SW 1271 (cell line): ENCODE data around the gene PCDHB12.
"Not testable (repeated sequence)": the region's sequence is repeated elsewhere in the genome, so short reads cannot be mapped to it uniquely, and the experiment has no call there.

ENCODE experiments used
- DNase-seq, 2 experiments: peaks; one replicate each; lab custom pipeline; 2025; lab: John Stamatoyannopoulos, UW

Gene PCDHB12

DNA sequence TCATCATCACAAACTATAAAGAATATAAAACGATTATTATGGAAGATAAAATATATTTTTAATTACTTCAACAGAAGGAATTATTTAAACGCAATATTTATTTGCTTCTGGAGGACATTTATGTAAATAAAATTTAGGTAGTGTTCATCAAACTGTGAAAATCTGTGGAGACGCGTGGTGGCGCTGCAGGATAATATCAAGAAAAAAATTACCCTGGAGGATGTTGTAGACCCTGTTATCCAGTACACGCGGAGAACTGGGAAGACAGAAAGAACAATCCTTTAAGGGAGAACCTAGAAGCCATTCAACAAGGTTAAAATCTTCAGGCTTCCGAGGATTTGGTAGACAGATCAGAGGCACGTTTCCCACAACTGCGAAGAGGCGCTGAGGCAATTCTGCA is at the start of gene PCDHB12:
PCDHB12 (plus strand) TSS at position 242 of the 400 bp plus-strand sequence. CDS start 189 bp downstream, outside the sequence.
- no peak for DNase-seq

DNA sequence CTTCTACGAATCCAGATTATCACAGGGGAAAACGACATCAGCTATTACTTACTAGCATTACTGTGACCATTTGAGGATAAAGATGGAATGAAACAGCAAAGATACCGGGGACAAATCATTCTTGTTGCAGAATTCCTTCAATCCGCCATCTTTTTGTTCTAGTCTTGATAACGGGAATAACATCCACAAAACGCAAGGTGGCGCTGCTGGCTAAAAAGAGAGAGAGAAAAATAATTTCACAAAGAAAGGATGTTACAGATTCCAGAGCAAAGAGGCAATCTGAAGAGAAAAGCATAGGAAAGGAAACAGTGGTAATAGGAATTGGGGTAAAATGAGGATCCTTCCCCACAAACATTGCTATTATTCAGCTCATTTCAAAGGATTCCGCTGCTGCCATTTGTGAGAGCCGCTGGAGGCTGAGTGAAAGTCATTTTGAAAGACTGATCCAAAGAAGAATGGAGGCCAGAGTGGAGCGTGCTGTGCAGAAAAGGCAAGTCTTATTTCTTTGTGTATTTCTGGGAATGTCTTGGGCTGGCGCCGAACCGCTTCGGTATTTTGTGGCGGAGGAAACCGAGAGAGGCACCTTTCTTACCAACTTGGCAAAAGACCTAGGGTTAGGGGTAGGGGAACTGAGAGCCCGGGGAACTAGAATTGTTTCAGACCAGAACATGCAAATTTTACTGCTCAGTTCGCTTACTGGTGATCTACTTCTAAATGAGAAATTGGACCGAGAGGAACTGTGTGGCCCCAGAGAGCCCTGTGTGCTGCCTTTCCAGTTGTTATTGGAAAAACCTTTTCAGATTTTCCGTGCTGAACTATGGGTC is 35.9 kb upstream of the PCDHB12 start, which contains the start of gene PCDHB7:
PCDHB7 (plus strand) TSS at position 264 of the 824 bp plus-strand sequence; CDS start at position 456, 192 bp downstream.
- DNase-seq, result no peak

DNA sequence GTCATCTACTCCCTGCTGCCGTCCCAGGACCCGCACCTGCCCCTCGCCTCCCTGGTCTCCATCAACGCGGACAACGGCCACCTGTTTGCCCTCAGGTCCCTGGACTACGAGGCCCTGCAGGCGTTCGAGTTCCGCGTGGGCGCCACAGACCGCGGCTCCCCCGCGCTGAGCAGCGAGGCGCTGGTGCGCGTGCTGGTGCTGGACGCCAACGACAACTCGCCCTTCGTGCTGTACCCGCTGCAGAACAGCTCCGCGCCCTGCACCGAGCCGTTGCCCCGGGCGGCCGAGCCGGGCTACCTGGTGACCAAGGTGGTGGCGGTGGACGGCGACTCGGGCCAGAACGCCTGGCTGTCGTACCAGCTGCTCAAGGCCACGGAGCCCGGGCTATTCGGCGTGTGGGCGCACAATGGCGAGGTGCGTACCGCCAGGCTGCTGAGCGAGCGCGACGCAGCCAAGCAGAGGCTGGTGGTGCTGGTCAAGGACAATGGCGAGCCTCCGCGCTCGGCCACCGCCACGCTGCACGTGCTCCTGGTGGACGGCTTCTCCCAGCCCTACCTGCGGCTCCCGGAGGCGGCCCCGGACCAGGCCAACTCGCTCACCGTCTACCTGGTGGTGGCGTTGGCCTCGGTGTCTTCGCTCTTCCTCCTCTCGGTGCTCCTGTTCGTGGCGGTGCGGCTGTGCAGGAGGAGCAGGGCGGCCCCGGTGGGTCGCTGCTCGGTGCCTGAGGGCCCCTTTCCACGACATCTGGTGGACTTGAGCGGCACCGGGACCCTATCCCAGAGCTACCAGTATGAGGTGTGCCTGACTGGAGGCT is 34.0 kb upstream of the PCDHB12 start:
- DNase-seq, result not testable (repeated sequence)

DNA sequence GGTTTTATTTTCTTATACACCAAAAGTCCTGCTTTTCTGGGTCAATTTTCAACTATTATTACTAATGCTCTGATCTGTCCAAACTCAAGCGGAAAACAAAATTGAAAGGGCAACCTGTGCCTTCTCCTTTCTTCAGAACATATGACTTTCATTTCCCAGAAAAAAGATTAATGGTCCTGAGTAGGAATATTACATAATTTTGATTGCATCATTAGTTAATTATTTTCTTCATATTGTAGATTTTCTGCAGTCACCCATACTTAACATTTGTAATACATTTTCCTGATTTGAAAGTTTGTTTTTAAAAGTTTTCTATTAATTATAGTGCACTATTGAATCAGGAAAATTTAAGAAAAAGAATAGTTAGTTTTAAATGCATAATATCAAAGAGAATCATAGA is 32.6 kb upstream of the PCDHB12 start:
- no peak for DNase-seq

DNA sequence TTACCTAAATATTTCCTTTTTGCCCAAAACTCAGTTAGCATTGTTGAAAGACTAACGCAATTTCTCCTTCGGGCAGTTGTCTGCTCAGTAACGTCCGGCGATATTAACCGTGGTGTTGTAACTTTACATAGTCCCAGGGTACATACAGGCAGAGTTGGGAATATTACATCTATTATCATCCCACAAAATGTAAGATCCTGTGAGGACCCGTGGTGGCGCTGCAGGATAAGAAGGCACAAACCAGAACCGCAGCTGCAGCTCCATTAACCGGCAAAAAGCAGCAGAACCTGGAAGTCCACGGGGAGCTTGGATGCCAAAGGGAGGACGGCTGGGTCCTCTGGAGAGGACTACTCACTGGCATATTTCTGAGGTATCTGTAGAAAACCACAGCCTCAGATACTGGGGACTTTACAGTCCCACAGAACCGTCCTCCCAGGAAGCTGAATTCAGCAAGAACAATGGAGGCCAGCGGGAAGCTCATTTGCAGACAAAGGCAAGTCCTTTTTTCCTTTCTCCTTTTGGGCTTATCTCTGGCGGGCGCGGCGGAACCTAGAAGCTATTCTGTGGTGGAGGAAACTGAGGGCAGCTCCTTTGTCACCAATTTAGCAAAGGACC is 30.8 kb upstream of the PCDHB12 start, which contains the start of gene PCDHB8:
PCDHB8 (plus strand) TSS at position 214 of the 615 bp plus-strand sequence; CDS start at position 459, 245 bp downstream.
- DNase-seq, result not testable (repeated sequence)

DNA sequence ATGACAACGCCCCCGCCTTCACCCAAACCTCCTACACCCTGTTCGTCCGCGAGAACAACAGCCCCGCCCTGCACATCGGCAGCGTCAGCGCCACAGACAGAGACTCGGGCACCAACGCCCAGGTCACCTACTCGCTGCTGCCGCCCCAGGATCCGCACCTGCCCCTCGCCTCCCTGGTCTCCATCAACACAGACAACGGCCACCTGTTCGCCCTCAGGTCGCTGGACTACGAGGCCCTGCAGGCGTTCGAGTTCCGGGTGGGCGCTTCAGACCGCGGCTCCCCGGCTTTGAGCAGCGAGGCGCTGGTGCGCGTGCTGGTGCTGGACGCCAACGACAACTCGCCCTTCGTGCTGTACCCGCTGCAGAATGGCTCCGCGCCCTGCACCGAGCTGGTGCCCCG is 29.1 kb upstream of the PCDHB12 start:
- not testable (repeated sequence) for DNase-seq

DNA sequence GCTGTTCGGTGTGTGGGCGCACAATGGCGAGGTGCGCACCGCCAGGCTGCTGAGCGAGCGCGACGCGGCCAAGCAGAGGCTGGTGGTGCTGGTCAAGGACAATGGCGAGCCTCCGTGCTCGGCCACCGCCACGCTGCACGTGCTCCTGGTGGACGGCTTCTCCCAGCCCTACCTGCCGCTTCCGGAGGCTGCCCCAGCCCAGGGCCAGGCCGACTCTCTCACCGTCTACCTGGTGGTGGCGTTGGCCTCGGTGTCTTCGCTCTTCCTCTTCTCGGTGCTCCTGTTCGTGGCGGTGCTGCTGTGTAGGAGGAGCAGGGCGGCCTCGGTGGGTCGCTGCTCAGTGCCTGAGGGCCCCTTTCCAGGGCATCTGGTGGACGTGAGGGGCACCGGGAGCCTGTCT is 28.6 kb upstream of the PCDHB12 start:
- DNase-seq, result not testable (repeated sequence)

DNA sequence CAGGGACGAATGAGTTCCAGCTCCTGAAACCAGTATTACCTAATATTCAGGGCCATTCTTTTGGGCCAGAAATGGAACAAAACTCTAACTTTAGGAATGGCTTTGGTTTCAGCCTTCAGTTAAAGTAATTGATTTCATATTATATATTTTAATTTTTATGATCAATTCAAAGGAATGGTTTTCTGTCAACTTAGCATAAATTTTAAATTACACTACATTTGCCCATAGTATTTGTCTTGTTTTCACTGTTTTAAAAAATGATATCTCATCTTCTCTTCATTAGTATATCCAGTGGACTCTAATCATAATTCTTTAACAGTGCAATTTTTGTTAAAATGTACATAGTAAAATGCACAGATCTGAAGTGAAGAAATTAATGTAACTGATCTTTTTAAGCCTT is 28.2 kb upstream of the PCDHB12 start:
- DNase-seq, result no peak

DNA sequence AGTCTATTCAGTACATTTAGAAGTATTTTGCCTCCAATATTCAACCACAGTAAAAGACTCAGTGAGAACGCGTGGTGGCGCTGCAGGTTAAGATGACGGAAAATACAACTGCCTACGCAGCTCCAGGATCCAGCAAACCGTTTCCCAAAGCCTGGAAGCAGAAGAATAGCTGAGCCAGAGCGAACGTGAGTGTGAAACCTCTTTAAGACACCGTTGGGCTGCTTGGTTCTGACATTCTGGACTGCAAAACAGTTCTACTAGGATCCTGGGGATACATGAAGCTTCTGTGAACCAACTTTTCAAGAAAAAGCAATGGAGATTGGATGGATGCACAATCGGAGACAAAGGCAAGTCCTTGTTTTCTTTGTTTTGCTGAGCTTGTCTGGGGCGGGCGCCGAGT is 26.3 kb upstream of the PCDHB12 start, which contains the start of gene PCDHB16:
PCDHB16 (plus strand) TSS at position 140 of the 400 bp plus-strand sequence; CDS start at position 313, 173 bp downstream.
- peak in 1 of 2 experiments; percentile 17 for DNase-seq

DNA sequence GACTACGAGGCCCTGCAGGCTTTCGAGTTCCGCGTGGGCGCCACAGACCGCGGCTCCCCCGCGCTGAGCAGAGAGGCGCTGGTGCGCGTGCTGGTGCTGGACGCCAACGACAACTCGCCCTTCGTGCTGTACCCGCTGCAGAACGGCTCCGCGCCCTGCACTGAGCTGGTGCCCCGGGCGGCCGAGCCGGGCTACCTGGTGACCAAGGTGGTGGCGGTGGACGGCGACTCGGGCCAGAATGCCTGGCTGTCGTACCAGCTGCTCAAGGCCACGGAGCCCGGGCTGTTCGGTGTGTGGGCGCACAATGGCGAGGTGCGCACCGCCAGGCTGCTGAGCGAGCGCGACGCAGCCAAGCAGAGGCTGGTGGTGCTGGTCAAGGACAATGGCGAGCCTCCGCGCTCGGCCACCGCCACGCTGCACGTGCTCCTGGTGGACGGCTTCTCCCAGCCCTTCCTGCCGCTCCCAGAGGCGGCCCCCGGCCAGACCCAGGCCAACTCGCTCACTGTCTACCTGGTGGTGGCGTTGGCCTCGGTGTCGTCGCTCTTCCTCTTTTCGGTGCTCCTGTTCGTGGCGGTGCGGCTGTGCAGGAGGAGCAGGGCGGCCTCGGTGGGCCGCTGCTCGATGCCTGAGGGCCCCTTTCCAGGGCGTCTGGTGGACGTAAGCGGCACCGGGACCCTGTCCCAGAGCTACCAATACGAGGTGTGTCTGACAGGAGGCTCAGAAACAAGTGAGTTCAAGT is 24.2 kb upstream of the PCDHB12 start:
- not testable (repeated sequence) for DNase-seq

DNA sequence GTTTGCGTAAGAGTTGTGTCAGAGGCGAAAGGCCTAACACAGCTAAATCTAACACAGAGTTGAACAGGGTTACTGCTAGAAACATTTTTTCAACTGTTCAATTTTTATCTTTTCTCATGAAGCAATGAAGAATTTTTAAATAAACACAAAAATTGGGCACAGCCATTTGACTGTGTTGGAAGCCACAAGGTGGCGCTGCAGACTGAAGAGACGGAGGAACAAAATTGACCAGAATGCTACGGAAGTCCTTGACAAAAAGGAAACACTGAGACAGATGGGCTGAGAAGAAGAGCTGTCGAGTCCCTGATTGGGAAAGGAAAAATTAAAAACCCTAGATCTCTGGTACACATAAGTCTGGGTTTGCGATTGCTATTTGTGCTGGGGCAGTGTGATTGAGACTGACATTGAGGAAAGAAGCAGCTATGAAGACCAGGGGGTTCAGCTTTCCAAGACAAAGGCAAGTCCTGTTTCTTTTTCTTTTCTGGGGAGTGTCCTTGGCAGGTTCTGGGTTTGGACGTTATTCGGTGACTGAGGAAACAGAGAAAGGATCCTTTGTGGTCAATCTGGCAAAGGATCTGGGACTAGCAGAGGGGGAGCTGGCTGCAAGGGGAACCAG is 21.5 kb upstream of the PCDHB12 start, which contains the start of gene PCDHB9:
PCDHB9 (plus strand) TSS at position 265 of the 616 bp plus-strand sequence; CDS start at position 423, 158 bp downstream.
- peak; percentile 16 to 75 for DNase-seq

DNA sequence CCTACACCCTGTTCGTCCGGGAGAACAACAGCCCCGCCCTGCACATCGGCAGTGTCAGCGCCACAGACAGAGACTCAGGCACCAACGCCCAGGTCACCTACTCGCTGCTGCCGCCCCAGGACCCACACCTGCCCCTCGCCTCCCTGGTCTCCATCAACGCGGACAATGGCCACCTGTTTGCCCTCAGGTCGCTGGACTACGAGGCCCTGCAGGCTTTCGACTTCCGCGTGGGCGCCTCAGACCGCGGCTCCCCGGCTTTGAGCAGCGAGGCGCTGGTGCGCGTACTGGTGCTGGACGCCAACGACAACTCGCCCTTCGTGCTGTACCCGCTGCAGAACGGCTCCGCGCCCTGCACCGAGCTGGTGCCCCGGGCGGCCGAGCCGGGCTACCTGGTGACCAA is 19.8 kb upstream of the PCDHB12 start:
- DNase-seq, result not testable (repeated sequence)

DNA sequence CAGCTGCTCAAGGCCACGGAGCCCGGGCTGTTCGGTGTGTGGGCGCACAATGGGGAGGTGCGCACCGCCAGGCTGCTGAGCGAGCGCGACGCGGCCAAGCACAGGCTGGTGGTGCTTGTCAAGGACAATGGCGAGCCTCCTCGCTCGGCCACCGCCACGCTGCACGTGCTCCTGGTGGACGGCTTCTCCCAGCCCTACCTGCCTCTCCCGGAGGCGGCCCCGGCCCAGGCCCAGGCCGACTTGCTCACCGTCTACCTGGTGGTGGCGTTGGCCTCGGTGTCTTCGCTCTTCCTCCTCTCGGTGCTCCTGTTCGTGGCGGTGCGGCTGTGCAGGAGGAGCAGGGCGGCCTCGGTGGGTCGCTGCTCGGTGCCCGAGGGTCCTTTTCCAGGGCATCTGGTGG is 19.4 kb upstream of the PCDHB12 start:
- not testable (repeated sequence) for DNase-seq

DNA sequence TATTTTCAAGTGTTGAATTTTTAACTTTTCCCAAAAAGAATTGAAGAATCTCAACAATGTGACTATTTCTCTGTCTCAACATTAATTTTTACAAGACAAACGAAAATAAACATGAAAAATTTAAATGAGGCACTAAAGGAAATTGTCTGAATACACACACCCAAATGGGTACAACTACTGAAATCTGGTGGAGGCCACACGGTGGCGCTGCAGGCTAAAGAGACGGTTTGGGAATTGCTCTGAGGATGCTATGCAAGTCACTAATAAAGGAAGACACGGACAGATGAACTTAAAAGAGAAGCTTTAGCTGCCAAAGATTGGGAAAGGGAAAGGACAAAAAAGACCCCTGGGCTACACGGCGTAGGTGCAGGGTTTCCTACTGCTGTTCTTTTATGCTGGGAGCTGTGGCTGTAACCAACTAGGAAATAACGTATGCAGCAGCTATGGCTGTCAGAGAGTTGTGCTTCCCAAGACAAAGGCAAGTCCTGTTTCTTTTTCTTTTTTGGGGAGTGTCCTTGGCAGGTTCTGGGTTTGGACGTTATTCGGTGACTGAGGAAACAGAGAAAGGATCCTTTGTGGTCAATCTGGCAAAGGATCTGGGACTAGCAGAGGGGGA is 16.3 kb upstream of the PCDHB12 start, which contains the start of gene PCDHB10:
PCDHB10 (plus strand) TSS at position 244 of the 616 bp plus-strand sequence; CDS start at position 444, 200 bp downstream.
- DNase-seq, result peak in 1 of 2 experiments; percentile 66

DNA sequence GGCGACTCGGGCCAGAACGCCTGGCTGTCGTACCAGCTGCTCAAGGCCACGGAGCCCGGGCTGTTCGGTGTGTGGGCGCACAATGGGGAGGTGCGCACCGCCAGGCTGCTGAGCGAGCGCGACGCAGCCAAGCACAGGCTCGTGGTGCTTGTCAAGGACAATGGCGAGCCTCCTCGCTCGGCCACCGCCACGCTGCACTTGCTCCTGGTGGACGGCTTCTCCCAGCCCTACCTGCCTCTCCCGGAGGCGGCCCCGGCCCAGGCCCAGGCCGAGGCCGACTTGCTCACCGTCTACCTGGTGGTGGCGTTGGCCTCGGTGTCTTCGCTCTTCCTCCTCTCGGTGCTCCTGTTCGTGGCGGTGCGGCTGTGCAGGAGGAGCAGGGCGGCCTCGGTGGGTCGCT is 14.2 kb upstream of the PCDHB12 start:
- not testable (repeated sequence) for DNase-seq

DNA sequence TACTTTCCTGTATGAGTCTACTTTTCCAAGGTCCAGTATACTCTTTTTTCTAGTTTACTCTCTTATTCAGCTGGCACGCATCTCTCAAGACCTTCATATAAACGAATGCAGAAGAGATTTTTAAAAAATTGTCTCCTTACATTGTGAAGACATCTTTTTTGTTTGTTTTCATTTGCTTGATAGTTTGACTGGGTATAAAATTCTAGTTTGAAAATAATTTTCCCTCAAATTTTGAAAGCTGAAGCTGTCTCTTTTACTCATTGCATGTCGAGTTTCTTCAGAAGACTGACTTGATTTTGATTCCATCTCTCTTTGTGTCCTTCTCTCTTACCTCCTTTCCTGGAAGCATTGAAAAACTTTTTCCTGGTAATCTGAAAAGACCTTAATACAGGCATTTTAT is 12.2 kb upstream of the PCDHB12 start:
- DNase-seq, result no peak

DNA sequence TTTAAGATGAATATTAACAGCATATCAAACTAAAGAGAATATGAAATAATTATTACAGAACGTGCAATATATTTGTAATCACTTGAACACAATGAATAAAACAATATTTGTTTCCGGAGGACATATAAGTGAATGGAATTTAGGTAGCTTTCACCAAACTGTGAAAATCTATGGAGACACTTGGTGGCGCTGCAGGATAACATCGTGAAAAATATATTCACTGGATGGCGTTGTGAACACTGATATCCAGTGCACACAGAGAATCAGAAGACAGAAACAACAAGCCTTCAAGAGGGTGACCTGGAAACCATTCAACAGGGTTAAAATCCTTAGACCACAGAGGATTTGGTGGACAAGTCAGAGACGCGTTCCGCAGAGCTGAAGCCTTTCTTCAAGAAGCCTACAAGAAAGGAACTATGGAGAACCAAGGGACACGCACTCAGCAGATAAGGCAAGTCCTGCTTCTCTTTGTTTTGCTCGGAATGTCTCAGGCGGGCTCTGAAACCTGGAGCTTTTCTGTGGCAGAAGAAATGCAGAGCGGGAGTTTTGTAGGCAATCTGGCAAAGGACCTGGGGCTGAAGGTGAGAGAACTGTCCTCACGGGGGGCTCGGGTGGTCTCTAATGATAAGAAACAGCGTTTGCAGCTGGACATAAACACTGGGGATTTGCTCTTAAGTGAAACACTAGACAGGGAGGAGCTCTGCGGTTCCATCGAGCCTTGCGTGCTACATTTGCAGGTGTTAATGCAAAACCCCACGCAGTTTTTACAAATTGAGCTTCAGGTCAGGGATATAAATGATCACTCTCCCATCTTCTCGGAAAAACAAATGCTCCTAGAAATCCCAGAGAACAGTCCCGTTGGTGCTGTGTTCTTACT is 8.9 kb upstream of the PCDHB12 start, which contains the start of gene PCDHB11:
PCDHB11 (plus strand) TSS at position 269 of the 877 bp plus-strand sequence; CDS start at position 417, 148 bp downstream.
- peak in 1 of 2 experiments; percentile 36 for DNase-seq

DNA sequence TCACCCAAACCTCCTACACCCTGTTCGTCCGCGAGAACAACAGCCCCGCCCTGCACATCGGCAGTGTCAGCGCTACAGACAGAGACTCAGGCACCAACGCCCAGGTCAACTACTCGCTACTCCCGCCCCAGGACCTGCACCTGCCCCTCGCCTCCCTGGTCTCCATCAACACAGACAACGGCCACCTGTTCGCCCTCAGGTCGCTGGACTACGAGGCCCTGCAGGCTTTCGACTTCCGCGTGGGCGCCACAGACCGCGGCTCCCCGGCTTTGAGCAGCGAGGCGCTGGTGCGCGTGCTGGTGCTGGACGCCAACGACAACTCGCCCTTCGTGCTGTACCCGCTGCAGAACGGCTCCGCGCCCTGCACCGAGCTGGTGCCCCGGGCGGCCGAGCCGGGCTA is 7.4 kb upstream of the PCDHB12 start:
- DNase-seq, result not testable (repeated sequence)

DNA sequence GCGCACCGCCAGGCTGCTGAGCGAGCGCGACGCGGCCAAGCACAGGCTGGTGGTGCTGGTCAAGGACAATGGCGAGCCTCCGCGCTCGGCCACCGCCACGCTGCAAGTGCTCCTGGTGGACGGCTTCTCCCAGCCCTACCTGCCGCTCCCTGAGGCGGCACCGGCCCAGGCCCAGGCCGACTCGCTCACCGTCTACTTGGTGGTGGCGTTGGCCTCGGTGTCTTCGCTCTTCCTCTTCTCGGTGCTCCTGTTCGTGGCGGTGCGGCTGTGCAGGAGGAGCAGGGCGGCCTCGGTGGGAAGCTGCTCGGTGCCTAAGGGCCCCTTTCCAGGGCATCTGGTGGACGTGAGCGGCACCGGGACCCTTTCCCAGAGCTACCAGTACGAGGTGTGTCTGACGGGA is 6.9 kb upstream of the PCDHB12 start:
- DNase-seq, result not testable (repeated sequence)
